RWPE2 (cell line): ENCODE results near the gene SPATA16.

Experiments
- ATAC-seq: fragments of 200-7000 bp; cut with Tn5 transposase; 3 replicates; pipeline ENCODE4 v1.9.1; 2021; ENCODE audit warnings: low read depth
- DNase-seq: peaks from one replicate; pipeline ENCODE4 v3.0.0-alpha.2; 2020; ENCODE audit warnings: low spot score
- H3K27ac ChIP-seq: fragments of 450-650 bp; 2 replicates; pipeline ENCODE4 v1.5.1; 2017; ENCODE audit warnings: mild to moderate bottlenecking; ENCODE audit not compliant: poor library complexity, severe bottlenecking
- H3K27me3 ChIP-seq: fragments of 250-450 bp; sonication (Bioruptor Pico); 2 replicates; pipeline ENCODE4 v1.5.1; 2021; ENCODE audit warnings: mild to moderate bottlenecking, moderate library complexity; ENCODE audit not compliant: insufficient read depth, poor library complexity, severe bottlenecking
- H3K36me3 ChIP-seq: fragments of 250-450 bp; sonication (Bioruptor Pico); 2 replicates; pipeline ENCODE4 v1.5.1; 2020; ENCODE audit warnings: low read depth, mild to moderate bottlenecking, moderate library complexity
- H3K4me1 ChIP-seq: fragments of 250-450 bp; sonication (Bioruptor Pico); 2 replicates; pipeline ENCODE4 v1.5.1; 2021; ENCODE audit warnings: mild to moderate bottlenecking, moderate library complexity; ENCODE audit not compliant: insufficient read depth, poor library complexity, severe bottlenecking
- H3K4me3 ChIP-seq: fragments of 250-450 bp; sonication (Bioruptor Pico); 2 replicates; pipeline ENCODE4 v1.5.1; 2021; ENCODE audit warnings: mild to moderate bottlenecking, moderate library complexity; ENCODE audit not compliant: severe bottlenecking
- H3K9me3 ChIP-seq: fragments of 250-450 bp; sonication (Bioruptor Pico); 2 replicates; pipeline ENCODE4 v1.5.1; 2021; ENCODE audit warnings: mild to moderate bottlenecking, moderate library complexity; ENCODE audit not compliant: severe bottlenecking
- TF ChIP-seq, protein P1 (sequence below): fragments of 450-650 bp; IDR thresholded peaks from one replicate; pipeline ENCODE4 v1.5.1; 2017; ENCODE audit warnings: mild to moderate bottlenecking, moderate library complexity; ENCODE audit not compliant: poor library complexity, severe bottlenecking

Gene SPATA16

DNA sequence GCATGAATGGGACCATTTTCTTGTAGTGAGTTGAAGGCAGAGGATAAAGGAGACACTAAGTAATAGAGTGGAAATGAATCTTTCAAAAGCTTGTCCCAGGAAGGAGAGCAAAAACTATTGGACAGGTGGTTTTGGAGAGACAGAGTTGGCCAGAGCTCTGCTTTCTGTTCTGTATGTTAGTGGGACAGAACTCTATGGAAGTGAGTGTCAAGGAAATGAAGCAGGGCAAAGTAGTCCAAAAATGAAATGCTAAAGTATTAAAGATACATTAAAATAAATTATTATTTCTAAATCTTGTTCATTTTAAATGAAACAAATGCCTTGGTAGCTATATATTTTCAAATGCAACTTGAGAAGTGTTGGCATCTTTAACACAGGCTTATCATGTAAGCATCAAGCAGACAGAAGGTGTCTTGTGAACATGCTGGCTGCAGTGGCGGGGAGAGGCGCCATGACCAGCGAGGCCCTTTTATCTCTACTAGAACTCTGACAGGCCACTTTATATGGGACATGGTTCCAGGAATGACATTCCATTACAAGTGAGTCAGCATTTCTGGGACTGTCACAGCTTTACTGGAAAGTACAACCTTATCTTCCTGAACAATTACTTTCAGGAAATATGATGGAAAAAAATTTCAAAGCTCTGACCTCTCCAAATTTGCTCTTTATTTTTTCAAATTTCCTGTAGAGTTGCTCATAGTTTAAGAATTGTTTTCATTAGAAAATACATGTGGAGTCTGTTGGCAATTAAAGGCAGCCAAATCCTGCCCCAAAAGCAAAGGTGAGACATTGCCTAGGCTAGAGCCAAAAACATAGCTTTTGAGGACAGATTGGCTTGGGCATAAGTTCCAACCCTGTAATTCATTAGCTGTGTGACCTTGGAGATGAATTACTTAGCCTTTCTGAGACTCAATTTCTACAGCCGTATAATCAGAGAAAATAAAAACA is 284.0 kb downstream of the SPATA16 start:
- DNase-seq (no peak), ATAC-seq (no peak)
- Histone ChIP-seq H3K4me1 (no peaks in the 10 kb centered on the region), H3K27me3 (no peaks in the 10 kb centered on the region), H3K4me3 (no peak overlapping the region), H3K36me3 (no peaks in the 10 kb centered on the region), H3K9me3 (no peaks in the 10 kb centered on the region), H3K27ac (no peak overlapping the region)
- TF ChIP-seq, protein P1, sequence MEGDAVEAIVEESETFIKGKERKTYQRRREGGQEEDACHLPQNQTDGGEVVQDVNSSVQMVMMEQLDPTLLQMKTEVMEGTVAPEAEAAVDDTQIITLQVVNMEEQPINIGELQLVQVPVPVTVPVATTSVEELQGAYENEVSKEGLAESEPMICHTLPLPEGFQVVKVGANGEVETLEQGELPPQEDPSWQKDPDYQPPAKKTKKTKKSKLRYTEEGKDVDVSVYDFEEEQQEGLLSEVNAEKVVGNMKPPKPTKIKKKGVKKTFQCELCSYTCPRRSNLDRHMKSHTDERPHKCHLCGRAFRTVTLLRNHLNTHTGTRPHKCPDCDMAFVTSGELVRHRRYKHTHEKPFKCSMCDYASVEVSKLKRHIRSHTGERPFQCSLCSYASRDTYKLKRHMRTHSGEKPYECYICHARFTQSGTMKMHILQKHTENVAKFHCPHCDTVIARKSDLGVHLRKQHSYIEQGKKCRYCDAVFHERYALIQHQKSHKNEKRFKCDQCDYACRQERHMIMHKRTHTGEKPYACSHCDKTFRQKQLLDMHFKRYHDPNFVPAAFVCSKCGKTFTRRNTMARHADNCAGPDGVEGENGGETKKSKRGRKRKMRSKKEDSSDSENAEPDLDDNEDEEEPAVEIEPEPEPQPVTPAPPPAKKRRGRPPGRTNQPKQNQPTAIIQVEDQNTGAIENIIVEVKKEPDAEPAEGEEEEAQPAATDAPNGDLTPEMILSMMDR, result no peak

DNA sequence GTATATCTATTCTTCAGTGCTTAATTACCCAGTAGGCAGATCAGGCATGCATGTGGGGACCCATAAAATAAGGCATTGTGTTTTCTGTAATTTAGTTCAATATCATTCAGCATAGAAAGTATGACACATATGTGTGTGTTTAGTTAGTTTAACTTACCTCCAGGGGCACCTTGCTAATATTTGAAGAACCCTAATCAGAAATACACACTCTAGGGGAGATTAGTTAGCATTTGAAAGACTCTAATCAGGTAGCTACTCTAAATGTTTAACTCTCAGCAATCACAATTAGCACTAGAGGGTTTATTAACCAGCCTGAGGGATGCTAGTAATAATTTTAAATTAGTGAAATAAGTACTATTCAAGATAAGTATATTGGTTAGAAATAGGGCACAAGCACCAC is 286.0 kb downstream of the SPATA16 start:
- Histone ChIP-seq H3K27ac (no peak overlapping the region), H3K36me3 (no peaks in the 10 kb centered on the region), H3K27me3 (no peaks in the 10 kb centered on the region), H3K4me1 (no peaks in the 10 kb centered on the region), H3K9me3 (peaks cover 2% of the 10 kb centered on the region), H3K4me3 (no peak overlapping the region)
- TF ChIP-seq, protein P1, result no peak
- DNase-seq (no peak), ATAC-seq (no peak)

DNA sequence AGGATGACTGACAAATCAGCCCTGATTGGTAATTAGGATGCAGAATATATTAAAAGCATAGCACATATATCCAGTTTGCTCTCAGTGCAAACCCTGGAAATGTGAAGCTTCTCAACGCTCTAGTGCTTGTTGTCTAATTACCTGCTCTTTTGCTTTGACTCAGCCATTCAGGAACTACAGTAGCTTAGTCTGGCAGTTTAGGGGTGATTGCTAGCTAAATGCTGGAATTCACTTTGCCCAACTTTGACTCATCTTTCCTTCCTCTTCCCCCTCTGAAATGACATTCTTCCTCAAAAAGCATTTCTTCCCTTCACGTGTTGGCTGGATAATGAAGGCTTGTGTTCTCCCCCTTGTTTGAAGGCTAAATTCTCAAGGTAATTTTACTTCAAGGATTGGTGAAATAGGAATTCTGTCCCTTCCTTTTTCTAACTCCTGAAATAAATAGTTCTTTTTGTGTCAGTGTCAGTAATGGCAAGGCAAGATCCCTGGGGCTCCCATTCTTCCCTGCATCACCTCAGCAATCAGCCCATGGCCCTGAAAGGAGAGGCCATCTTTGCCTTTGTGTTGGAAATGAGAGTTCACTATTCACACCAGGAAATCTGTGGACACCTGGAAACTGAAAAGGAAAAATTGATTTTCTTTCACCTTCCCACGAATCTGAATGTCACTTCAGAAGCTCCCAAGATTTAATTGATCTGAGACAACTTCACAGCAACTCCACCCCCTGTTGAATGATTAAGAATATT is 286.9 kb downstream of the SPATA16 start:
- H3K36me3 ChIP-seq, result no peaks in the 10 kb centered on the region
- no peak for ATAC-seq
- TF ChIP-seq, protein P1, result no peak
- H3K4me3 ChIP-seq, result no peak overlapping the region
- no peak overlapping the region for H3K27ac ChIP-seq
- DNase-seq, result no peak
- peaks cover 2% of the 10 kb centered on the region for H3K9me3 ChIP-seq
- H3K4me1 ChIP-seq, result peaks cover 5% of the 10 kb centered on the region
- H3K27me3 ChIP-seq, result no peaks in the 10 kb centered on the region

DNA sequence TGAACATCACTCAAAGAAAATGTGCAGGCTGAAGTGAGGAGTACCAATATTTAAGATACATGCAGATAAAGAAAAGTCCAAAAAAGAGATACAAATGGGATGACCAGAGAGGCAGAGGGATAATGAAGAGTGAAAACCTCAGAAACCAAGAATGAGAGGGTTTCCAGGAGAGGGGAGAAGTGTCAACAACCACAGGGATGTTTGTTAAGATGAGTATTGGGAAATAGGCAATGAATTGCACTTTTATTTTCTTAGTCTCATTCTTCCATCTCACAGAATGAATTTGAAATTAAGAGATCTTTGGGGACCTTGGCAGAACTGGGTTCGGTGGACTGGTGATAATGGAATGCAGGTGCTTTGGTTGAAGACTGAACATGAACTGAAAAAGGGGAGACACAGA is 288.0 kb downstream of the SPATA16 start:
- DNase-seq (no peak), ATAC-seq (no peak)
- peaks cover 8% of the 10 kb centered on the region for H3K4me1 ChIP-seq
- no peak overlapping the region for H3K4me3 ChIP-seq
- H3K27me3 ChIP-seq, result no peaks in the 10 kb centered on the region
- no peak overlapping the region for H3K27ac ChIP-seq
- peaks cover 2% of the 10 kb centered on the region for H3K9me3 ChIP-seq
- H3K36me3 ChIP-seq, result no peaks in the 10 kb centered on the region
- TF ChIP-seq, protein P1, result no peak

DNA sequence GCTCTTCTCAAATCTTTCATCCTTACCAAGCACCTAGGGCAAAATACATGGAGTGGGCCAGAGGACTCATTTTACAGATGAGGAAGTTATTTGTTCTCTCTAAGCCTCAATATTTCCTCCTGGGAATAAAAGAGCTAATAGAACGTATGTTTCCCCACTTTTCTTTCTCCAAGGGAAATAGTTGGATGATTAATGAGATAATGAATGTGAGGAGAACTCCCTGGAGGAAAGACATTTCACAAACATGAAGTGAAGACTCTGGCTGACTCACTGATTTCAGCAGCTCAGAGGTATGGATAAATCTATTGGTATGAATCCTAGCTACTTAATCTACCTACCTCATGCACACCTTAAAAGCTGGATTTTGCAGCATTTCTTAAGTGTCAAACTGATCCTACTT is 292.1 kb downstream of the SPATA16 start:
- H3K4me1 ChIP-seq, result peaks cover 8% of the 10 kb centered on the region
- H3K27me3 ChIP-seq, result no peaks in the 10 kb centered on the region
- H3K9me3 ChIP-seq, result peaks cover 2% of the 10 kb centered on the region
- ATAC-seq (peak; percentile 95), DNase-seq (no peak)
- peak overlapping the region; percentile 20 for H3K27ac ChIP-seq
- TF ChIP-seq, protein P1, result no peak
- no peak overlapping the region for H3K4me3 ChIP-seq
- no peaks in the 10 kb centered on the region for H3K36me3 ChIP-seq
